DMS153 treated with DMSO at 0.1 percent for 48 hours (cell line): Measurements from ENCODE around the gene PTPN9.
"Not testable (repeated sequence)": the region's sequence is repeated elsewhere in the genome, so short reads cannot be mapped to it uniquely, and the experiment has no call there.

Experiments
- DNase-seq: peaks from one replicate; lab custom pipeline; 2025; ENCODE audit not compliant: unreplicated experiment; lab: John Stamatoyannopoulos, UW

PTPN9 gene

DNA sequence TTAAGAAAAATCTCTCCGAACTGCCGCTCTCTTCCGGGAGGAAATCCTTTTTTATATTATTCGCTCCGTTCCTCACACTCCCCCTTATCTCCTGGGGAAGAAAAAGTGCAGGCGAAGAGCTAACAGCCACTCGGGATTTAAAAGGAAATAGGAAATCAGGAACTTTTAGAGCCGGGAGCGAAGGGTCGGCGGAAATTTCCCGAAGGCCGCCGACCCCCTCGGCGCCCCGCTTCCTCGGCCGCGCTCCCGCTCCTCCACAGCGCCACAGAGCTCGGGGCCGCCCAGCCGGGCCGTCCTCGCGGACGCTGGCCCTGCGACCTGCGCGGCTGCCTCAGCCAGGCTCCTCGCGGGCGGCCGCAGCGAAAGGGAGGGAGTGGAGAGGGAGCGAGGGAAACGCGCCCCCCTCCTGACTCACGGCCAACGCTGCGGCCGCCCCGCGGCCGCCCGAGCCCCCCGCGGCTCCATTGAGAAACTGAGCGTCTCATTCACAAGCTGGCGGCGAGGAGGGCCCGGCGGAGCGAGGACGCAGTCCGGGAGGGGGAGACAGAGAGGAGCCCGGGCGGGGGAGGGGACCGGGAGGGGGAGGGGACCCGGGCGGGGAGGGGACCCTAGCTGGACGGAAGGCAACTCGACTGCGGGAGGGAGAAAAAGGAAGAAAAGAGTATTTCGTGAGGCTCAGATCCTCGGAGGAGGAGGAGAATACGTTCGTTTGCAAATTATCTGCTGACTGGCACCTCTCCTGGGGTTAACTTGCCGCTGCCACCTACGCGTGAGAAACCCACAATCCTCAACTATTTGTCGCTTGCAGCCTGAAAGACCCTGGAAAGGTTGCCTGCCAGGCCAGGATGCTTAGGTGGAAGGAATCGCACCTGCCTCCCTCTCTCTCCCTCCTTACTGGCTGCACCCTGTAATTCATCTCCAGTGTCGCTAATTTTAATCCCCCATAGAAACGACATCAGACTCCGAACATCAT lies at the start of gene PTPN9:
Gene PTPN9, minus strand, starts transcription at position 368 of the 973 bp plus-strand sequence. CDS start 539 bp downstream, outside the sequence.
- DNase-seq: peak; percentile 6

DNA sequence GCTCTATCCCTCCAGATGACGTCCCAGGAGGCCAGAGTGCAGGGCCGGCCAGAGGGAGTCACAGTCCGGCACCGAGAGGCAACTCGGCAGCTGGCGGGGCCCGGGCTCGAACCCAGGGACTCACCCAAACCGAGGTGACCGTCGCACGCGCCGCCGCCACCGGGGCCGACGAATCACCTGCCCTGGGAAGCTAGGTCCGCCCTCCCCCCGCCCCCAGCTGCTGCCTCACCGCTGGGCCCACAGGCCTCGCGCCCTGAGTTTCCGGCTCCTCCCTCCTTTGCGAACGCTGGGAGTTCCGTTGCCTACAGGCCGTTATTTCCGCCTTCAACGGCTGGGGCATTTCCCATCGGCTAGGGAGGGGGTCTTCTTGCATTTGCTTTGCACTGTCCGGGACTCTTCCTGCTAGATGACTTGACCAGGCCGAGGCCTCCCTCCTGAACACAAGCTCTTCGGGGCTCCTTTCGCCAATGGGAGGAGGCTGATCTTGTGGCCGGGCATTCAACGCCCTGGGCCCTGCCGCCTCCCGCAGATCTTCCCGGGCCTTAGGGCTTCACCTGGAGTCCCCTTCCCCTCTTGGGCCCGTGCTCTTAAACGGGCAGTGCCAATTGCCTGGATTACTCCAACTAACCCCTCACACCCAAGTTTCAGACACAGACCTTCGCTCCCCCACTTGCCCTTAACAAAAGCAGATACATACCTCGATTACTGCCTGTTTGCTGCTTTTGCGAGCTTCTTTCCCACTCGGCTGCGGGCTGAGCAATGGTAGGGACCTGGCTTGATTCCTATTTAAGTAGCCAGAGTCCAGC lies 46.6 kb upstream of the PTPN9 start, which contains the start of gene SNUPN:
Gene SNUPN, minus strand, starts transcription at position 184 of the 806 bp plus-strand sequence. CDS start 4,674 bp downstream, outside the sequence.
- peak; percentile 27 for DNase-seq

DNA sequence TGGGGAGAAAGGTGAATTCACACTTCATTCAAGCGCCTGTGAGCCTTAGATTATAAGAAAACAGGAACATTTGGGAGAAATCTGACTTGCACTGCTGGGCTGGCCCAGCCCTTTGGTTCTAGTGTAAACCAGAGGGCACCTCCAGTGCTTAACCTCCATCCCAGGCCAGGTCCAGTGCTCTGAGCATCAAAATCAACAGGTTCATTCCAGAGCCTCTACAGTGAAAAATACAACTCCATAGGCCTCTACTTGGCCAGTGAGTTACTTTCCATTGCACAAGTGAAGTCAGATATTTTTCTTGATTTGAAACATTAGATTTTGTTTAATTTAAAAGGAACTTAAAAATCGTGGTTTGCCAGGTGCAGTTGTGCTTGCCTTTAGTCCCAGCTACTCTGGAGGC lies 43.4 kb upstream of the PTPN9 start:
- no peak for DNase-seq

DNA sequence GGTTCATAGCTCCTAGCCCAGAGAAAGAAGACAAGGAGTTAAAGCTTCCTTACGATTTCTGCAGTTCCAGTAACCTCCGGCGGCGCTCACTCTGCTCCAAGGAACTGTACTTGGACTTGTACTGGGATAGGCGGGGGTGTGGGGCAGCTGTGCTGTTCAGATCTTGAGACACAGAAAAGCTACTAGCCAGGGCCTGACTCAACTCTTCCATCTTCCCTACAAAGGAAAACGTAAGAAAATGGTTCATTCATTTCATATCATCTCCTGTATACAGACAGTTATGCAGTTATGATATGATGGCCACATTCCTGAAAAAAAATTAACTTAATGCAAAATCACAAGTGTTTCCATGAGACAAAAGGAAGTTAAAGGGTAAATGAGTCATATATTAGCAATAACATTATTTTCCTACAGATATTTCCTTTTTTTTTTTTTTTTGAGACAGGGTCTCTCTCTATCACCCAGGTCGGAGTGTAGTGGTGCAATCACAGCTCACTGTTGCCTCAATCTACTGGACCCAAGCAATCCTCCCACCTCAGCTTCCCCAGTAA lies 41.8 kb upstream of the PTPN9 start:
- DNase-seq: no peak

DNA sequence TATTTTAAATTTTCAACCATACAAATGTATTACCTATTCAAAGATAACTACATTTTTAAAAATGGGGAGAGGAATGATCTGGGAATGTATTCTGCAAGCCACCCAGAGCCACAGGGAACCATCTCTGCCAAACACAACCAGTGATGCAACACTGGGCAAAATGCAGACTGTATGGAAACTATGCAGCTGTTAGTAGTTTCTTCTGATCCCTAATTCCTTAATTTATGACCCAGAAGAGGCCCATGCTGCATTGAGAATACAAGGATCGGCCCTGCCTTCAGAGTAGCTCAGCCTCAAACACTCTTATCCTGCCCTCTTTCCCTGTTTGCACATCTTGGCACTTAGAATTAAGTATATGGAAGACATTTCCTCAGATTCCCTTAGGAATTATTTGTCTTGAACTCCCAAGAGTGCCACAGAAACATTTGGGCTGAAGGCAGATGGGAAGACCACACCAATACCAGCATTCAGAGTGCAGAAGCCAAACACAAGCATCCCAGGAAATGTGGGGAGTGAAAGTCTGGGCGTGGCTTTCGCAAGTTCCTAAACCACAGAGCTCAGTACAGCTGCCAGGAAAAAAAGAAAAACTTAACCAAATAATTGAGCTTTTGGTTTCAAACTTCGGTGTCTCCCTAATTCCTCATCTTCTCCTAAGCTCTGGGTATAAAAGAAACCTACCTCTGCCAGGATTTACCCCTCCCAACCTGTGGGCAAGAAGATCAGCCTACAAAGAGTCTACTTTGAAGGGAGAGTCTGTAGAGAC lies 41.1 kb upstream of the PTPN9 start:
- no peak for DNase-seq

DNA sequence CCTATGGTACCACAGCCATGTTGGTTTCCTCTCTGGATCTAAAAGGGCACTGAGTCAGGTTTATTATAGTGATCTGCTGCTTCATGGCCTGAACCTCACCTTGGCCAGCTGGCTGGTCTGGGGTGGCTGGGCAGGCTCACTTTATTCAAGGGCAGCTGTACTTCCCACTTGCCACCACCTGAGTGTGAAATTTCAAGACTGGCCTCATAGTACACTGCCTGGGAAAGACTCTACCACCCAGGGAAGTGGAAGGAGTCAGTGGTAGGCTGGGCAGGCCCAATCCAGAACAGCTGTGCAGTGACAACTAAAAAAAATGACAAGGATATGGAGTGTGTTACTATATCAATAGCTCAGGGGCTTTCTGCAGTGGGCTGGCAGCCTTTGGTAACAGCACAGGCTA lies 37.7 kb upstream of the PTPN9 start:
- DNase-seq: no peak

DNA sequence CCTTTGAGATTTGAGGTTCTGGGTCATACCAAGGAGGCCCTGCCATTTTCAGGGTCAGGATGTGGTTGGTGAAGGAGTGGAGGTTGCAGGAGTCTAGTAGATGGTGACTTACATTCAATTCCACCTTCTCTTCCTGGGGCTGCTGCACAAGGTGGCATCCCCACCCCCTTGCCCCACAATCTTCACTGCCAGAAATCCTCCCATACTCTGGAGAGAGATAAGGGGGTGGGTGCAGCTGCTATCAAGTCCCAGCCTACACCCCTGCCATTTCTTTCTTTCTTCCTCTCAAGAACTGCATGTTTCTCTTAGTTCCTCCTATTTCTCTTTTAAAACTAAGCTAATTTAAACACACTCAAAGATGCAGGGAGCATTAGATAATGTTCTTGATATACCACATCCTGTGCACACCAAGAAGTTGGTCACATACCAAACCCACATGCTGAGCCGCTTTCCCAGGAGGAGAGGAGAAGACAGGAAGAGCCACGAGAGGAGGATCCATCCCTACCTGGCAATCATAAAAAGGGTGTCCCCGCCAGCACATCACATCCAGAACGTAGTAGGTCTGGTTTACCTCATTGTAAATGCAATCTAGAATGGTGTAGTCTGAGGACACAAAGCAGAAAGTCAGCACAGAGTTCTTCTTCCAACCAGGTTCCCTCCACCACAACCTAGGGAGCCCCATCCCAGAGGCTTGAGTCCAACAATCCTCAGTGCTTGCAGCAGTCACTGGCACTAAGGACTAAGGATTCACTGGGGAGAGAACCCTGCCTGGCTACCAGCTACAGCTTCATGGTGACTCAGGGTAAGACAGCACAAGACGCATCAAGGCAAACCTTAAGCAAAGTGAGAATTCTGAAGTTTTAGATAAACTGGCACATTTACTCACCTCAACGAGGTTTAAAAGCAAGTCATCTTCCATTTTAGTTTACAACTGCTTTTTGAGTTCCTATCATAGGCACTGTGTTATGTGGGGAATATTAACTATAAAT lies 27.9 kb upstream of the PTPN9 start:
- DNase-seq: no peak

DNA sequence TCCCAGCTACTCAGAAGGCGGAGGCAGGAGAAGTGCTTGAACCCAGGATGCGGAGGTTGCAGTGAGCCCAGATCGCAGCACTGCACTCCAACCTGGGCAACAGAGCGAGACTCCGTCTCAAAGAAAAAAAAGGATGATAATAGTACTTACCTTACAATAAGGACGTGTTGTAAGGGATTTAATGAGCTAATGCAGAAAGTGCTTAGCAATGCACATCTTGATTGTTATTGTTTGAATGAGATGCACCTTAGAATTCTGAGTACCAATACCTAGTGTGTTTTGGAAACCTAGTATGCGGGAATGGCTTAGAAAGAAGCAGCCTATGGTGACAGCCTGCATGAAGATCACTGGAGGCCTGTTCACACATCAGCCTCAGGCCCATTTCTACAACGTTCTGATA lies 26.9 kb upstream of the PTPN9 start:
- no peak for DNase-seq

DNA sequence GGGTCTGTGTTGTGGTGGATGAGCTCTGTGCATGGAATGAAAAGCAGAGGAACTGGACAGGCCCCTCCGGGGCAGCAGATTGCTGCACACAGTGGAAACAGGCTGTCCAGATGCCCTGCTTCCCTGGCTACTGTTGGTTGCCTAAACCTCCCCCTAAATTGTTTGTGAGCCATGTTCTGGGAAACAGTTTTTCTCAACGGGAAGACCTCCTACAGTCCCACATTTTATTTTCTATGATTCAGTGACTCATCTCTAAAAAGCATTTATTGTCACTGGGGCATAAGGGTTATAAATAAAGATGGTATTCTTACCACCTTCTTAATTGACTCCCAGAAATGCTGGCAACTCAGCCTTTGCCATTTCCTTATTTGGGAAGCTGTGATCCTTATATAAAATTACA lies 20.3 kb upstream of the PTPN9 start:
- no peak for DNase-seq

DNA sequence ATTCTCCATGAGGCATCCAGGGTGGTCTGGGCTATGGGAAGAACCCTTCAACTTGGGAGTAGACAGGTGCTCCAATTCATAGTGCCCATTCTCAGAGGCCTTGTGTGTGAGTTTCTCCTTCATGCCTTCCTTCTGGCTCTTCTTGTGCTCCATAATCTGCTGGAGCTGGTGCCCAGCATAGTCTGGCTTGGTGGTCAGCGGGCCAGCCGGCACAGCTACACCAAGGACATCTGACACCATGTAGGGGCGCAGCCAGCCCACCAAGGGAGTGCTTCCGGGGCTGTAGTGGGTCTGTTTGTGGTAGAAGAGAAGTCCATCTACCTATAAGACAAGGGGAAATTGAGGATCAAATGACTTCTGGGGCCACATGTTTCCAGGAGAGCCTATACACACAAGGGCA lies 19.2 kb upstream of the PTPN9 start:
- no peak for DNase-seq

DNA sequence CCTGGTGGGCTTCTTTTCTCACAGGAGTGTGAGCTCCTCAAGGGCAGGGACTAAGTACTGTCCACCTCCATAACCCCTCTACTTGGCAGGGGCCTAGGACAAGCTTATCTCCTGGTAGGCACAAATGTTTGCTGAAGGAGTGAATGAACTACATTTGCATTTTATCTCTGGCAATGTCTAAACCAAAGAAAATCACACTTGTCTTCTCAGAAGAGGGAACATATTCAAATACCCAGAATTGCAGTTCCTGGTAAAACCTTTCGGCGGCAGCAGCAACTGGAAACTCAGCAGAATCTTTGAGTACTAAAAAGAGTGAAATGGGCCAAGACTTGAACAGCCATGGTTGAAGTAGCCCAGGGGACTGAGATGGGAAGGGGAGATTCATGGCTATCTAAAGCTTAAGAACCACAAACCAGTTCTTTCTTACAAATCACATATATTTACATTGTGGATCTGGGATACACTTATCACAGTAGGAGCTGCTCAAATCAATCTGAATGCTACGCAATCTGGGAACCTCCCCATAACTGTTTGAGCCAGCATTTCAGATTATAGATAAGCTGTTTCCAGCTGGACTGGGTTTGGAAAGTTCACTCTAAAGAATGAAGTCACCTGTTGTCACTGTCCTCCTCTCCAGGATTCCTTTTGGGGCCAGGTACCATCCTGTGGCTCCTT lies 18.7 kb upstream of the PTPN9 start:
- no peak for DNase-seq

DNA sequence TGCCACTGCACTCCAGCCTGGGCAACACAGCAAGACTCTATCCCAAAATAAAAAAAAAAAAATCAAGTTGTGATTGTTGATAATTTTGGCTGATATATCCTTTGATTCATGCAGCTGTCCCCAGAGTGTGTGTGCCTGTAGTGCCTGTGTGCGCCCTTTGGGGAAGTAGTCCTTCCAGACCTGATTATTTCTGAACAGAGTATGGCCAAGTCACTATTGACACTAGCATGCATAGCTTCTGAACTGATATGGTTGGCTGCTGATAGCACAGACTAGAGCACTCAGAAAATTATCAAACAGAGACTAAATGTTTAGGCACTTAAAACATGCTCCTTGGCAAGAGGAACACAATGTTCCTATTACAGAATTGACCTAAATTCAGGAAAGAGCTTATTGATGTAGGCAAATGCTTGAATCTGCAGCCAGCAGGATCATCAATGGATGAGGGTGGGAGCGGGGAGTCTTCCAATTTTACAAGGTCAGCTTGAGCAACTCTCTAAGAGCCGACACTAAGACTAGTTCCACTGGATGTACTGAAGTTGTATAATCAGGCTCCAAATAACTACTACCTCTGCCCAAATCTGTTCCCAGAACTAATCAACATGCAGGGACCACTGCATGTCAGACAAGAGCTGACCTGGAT lies 17.7 kb upstream of the PTPN9 start:
- DNase-seq: no peak

DNA sequence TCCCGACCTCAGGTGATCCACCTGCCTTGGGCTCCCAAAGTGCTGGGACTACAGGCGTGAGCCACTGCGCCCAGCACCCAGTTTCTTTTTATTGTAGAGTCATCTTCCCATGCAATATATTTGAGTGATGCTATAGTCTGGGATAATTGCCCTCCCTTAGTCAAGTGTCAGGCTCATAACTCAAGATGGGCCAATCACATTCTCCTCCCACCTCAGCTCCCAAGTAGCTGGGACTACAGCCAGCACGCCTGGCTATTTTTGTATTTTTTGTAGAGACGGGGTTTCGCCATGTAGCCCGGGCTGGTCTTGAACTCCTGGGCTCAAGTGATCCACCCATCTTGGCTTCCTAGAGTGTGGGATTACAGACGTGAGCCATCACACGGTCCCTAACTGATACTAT lies 15.2 kb upstream of the PTPN9 start:
- DNase-seq: no peak

DNA sequence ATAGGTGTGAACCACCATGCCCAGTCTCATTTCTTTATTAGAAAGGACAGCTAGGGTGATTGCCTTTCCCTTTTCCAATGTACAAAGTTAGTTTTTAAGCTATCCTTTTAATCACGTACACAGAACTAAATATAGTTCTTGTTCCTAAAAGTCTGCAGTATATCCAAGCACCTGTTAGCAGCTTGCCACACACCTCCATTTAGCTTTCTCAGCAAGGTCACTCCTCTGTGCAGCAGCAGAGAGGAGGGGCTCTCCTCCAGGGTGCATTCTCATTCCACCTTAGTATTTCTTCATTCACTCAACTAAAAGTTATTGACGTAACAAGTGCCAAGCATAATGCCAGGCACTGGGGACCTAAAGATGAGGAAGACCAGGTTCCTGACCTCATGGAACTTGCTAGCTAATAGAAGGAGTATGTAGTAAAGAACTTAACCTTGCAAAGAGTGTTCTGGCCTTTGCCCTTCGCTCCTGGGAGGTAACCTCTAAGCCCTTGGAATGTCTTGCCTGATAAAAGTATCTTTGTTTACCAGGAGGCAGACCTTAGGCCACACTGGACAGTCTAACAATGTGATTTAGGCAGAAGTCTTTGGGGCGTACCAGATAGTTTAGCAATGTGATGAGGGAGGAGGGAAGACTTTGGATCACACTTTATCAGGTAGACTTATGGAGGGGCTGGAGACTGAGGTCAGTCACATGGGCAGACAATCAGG lies 12.7 kb upstream of the PTPN9 start:
- no peak for DNase-seq

DNA sequence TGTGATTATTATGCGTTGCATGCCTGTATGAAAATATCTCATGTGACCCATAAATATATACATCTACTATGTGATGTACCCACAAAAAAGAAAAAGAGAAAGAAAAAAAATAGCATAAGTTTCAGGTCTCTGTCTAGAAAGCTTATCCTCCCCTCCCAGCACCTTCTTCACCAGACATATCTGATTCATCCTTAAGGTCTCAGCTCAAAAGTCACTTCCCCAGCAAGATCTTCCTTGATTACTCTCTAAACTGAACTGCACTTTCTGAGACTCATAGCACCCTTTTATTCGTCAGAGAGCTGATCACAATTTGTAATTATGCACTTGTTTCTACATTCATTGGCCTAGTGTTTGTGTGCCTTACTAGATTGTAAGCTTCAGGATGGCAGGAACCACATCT lies 11.1 kb upstream of the PTPN9 start:
- DNase-seq: no peak

DNA sequence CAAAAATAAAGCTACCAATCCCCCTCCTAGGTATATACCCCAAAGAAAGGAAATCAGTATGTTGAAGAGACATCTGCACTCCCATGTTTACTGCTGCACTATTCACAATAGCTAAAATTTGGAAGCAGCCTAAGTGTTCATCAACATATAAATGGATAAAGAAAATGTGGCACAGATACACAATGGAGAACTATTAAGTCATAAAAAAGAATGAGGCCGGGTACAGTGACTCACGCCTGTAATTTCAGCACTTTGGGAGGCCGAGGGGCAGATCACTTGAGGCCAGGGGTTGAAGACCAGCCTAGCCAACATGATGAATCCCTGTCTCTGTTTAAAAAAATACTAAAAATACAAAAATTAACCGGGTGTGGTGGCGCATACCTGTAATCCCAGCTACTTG lies 10.0 kb upstream of the PTPN9 start:
- no peak for DNase-seq

DNA sequence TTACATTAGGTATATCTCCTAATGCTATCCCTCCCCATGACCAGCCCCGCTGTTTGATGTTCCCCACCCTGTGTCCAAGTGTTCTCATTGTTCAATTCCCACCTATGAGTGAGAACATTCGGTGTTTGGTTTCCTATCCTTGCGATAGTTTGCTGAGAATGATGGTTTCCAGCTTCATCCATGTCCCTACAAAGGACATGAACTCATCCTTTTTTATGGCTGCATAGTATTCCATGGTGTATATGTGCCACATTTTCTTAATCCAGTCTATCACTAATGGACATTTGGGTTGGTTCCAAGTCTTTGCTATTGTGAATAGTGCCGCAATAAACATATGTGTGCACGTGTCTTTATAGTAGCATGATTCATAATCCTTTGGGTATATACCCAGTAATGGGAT lies 7.3 kb upstream of the PTPN9 start:
- DNase-seq: not testable (repeated sequence)

DNA sequence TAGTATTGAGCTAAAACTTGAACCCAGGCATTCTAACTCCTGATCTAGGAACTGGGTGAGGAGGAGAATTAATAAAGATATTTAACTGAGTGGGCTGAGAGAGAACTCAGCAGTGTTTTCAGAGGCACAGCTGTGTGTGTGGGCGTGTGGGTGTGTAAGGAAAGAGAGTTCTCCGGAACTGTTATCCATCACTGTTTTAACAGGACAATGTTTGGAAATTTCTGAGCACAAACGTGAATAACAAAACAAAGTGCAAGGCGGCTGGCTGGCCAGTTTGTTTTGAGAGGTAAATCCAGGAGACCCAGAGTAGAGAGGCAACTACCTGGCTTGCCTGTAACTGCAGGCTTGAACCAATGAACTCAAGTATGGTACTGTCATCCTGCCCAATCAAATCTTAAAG lies 5.0 kb upstream of the PTPN9 start:
- no peak for DNase-seq
